Gastroesophageal sphincter (tissue), 4 donors: ENCODE results near the gene EID2B. TPM values are rescaled to one million over a fixed set of nuclear protein-coding genes. Genes with fewer than 3 reads are reported as not detected.

Experiments used
- ATAC-seq: fragments of 150-250 bp; one replicate; pipeline ENCODE4 v1.9.1; 2016; ENCODE audit warnings: mild to moderate bottlenecking, moderate library complexity
- H3K27ac ChIP-seq, 4 donors: fragments of 200-600 bp; sonication (generic) in 3 of 4; 1 replicate in 3 of 4; 2 replicates in 1 of 4; pipeline ENCODE4 v1.5.1; 2016 to 2019
- H3K27me3 ChIP-seq: fragments of 200-600 bp; sonication (generic); one replicate; pipeline ENCODE4 v1.5.1; 2019
- H3K36me3 ChIP-seq, 2 donors: fragments of 200-600 bp; sonication (generic); one replicate each; pipeline ENCODE4 v1.5.1; 2019; ENCODE audit warnings: control low read depth in 1 of 2
- H3K4me1 ChIP-seq, 3 donors: fragments of 200-600 bp; sonication (generic); 1 replicate in 2 of 3; 2 replicates in 1 of 3; pipeline ENCODE4 v1.5.1; 2016 to 2019; ENCODE audit warnings: control low read depth in 2 of 3
- H3K4me3 ChIP-seq, 2 donors: fragments of 200-600 bp; sonication (generic); one replicate each; pipeline ENCODE4 v1.5.1; 2019; ENCODE audit warnings: mild to moderate bottlenecking in 1 of 2, moderate library complexity in 1 of 2
- H3K9me3 ChIP-seq, 3 donors: fragments of 200-600 bp; sonication (generic); one replicate each; pipeline ENCODE4 v1.5.1; 2017 to 2019; ENCODE audit warnings: control low read depth in 2 of 3
- EP300 ChIP-seq: sonication (generic); formaldehyde crosslinking; IDR thresholded peaks from one replicate; pipeline ENCODE4 v1.6.1; 2017; ENCODE audit warnings: antibody characterized with exemption, mild to moderate bottlenecking
- POLR2A ChIP-seq, 2 donors: fragments of 450-650 bp; IDR thresholded peaks; one replicate each; pipeline ENCODE4 v1.6.1; 2017; ENCODE audit warnings: antibody characterized with exemption in 2 of 2, mild to moderate bottlenecking in 2 of 2, moderate library complexity in 1 of 2
- POLR2AphosphoS5 ChIP-seq: sonication (generic); formaldehyde crosslinking; IDR thresholded peaks from one replicate; pipeline ENCODE4 v1.6.1; 2017; ENCODE audit warnings: antibody characterized with exemption
- WGBS, 2 donors: methylation state at CpG; one replicate each; pipeline ENCODE4 v1.1.5; 2018; ENCODE audit warnings: low coverage in 1 of 2; 5-methylcytosine and 5-hydroxymethylcytosine counted together
- total RNA-seq, 4 donors: library from RNA; depleted of rRNA; stranded (reverse); fragments of >200 nt; gene quantifications; one replicate each; pipeline ENCODE4 v1.1.0, GENCODE V29; 2016
- TF ChIP-seq, protein P1 (sequence below), 4 experiments: fragments of 200-600 bp in 2 of 4; fragments of 450-650 bp in 2 of 4; sonication (generic) in 1 of 4; IDR thresholded peaks; one replicate each; pipeline ENCODE4 v1.5.1; 2017 to 2019; ENCODE audit warnings: antibody characterized with exemption in 4 of 4, mild to moderate bottlenecking in 2 of 4, moderate library complexity in 2 of 4

EID2B gene
- total RNA-seq, 4 donors from 2014 or later: 5.0 to 8.3 (median 6.5) TPM

GRCh38 chr19:39507715-39508364 lies 24.8 kb downstream of the EID2B start:
- TF ChIP-seq EP300: no peak
- TF ChIP-seq POLR2AphosphoS5: no peak
- TF ChIP-seq, protein P1, sequence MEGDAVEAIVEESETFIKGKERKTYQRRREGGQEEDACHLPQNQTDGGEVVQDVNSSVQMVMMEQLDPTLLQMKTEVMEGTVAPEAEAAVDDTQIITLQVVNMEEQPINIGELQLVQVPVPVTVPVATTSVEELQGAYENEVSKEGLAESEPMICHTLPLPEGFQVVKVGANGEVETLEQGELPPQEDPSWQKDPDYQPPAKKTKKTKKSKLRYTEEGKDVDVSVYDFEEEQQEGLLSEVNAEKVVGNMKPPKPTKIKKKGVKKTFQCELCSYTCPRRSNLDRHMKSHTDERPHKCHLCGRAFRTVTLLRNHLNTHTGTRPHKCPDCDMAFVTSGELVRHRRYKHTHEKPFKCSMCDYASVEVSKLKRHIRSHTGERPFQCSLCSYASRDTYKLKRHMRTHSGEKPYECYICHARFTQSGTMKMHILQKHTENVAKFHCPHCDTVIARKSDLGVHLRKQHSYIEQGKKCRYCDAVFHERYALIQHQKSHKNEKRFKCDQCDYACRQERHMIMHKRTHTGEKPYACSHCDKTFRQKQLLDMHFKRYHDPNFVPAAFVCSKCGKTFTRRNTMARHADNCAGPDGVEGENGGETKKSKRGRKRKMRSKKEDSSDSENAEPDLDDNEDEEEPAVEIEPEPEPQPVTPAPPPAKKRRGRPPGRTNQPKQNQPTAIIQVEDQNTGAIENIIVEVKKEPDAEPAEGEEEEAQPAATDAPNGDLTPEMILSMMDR (IDR thresholded peaks at IDR 0.05): no peak
- no peak for TF ChIP-seq POLR2A (IDR thresholded peaks at IDR 0.05)
- Histone ChIP-seq H3K27ac (no peak overlapping the region), H3K4me1 (peaks cover 0 to 20% (median 0%) of the 10 kb centered on the region in 3 donors), H3K27me3 (peaks cover 97% of the 10 kb centered on the region), H3K4me3 (peak overlapping the region in 1 of 2 donors; percentile 46), H3K9me3 (peaks cover 0 to 1% (median 0%) of the 10 kb centered on the region in 3 donors), H3K36me3 (no peaks in the 10 kb centered on the region)
- ATAC-seq: no peak
- 32 to 62% methylated on average over 16 to 17 of the region's 24 CpGs for WGBS, 2 donors

GRCh38 chr19:39506944-39507714 lies 25.5 kb downstream of the EID2B start:
- TF ChIP-seq POLR2AphosphoS5 (no peak), POLR2A (IDR thresholded peaks at IDR 0.05) (no peak), EP300 (no peak)
- TF ChIP-seq, protein P1 (IDR thresholded peaks at IDR 0.05): no peak
- Histone ChIP-seq H3K4me1 (peaks cover 0 to 23% (median 0%) of the 10 kb centered on the region in 3 donors), H3K9me3 (peaks cover 0 to 6% (median 0%) of the 10 kb centered on the region in 3 donors), H3K27me3 (peaks cover 97% of the 10 kb centered on the region), H3K4me3 (peak overlapping the region in 1 of 2 donors; percentile 46), H3K27ac (no peak overlapping the region), H3K36me3 (no peaks in the 10 kb centered on the region)
- WGBS, 2 donors: 8% methylated on average over 19 of the region's 96 CpGs; no CpG with 5 or more reads in 1 of the 2 donors
- ATAC-seq: no peak

GRCh38 chr19:39506598-39506943 lies 26.1 kb downstream of the EID2B start:
- Histone ChIP-seq H3K4me1 (peaks cover 0 to 23% (median 0%) of the 10 kb centered on the region in 3 donors), H3K9me3 (peaks cover 0 to 6% (median 0%) of the 10 kb centered on the region in 3 donors), H3K36me3 (no peaks in the 10 kb centered on the region), H3K27me3 (peaks cover 97% of the 10 kb centered on the region), H3K4me3 (peak overlapping the region in 1 of 2 donors; percentile 46), H3K27ac (no peak overlapping the region)
- WGBS, 2 donors: 20 to 45% methylated on average over 1 to 7 of the region's 7 CpGs
- ATAC-seq: no peak
- TF ChIP-seq POLR2A (IDR thresholded peaks at IDR 0.05) (no peak), EP300 (no peak), POLR2AphosphoS5 (no peak)
- TF ChIP-seq, protein P1 (IDR thresholded peaks at IDR 0.05): no peak

GRCh38 chr19:39502640-39503417 lies 29.8 kb downstream of the EID2B start:
- TF ChIP-seq EP300 (no peak), POLR2A (IDR thresholded peaks at IDR 0.05) (no peak)
- TF ChIP-seq, protein P1 (IDR thresholded peaks at IDR 0.05): peak in 3 of 4 experiments; percentile 56 to 86 (median 80)
- H3K9me3 ChIP-seq: peaks cover 0 to 6% (median 0%) of the 10 kb centered on the region in 3 donors
- H3K4me1 ChIP-seq: peaks cover 0 to 40% (median 15%) of the 10 kb centered on the region in 3 donors
- H3K27ac ChIP-seq: no peak overlapping the region
- H3K36me3 ChIP-seq: no peaks in the 10 kb centered on the region
- WGBS, 2 donors: 9 to 36% methylated on average over 5 to 9 of the region's 69 CpGs
- ATAC-seq: peak; percentile 77
- peaks cover 100% of the 10 kb centered on the region for H3K27me3 ChIP-seq
- peak overlapping the region in 1 of 2 donors; percentile 4 for H3K4me3 ChIP-seq
